CD4-positive, alpha-beta T cell treated with Interleukin-15 for 1 hour (primary cell): ENCODE data around the gene PWWP2B.

Source experiments
- DNase-seq: peaks from one replicate; pipeline ENCODE4 v3.0.0-alpha.2; 2020

Gene PWWP2B

DNA sequence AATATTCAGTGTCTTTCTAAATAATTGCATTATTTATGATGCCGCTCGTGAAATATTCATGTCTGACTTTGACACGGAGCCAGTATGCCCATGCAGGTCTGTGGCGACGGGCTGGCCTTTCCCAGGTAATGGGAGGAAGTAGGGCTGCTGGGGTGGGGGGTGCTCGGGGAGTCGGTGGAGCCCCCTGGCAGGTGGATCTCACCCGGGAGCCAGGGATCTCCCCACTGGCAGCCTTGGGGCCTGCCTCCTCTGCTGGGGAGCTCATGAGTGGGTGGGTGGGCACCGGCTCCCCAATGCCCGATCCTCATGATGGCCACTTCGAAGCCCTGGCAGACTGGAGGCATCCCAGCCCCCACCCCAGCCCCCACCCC lies 52.8 kb downstream of the PWWP2B start:
- no peak for DNase-seq

DNA sequence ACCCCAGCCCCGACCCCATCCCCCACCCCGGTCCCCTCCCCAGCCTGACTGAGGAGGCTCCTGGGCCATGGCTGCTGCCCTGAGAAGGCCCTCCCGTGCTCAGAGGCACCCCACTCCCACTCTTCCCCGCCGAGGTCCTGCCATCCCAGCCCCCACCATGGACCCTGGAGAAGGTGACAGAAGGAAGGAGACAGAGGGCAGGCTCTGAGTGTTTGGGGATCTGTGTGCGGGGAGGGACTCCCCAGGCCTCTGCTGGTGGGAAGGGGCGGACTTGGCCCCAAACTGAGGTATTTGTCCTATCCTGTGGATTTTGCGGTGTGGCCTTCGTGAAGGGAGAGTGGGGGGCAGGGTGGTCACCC lies 53.4 kb downstream of the PWWP2B start:
- no peak for DNase-seq

- DNase-seq = no peak
Observed at GRCh38 chr10:132450825-132451505, 54.0 kb downstream of the PWWP2B start.

DNA sequence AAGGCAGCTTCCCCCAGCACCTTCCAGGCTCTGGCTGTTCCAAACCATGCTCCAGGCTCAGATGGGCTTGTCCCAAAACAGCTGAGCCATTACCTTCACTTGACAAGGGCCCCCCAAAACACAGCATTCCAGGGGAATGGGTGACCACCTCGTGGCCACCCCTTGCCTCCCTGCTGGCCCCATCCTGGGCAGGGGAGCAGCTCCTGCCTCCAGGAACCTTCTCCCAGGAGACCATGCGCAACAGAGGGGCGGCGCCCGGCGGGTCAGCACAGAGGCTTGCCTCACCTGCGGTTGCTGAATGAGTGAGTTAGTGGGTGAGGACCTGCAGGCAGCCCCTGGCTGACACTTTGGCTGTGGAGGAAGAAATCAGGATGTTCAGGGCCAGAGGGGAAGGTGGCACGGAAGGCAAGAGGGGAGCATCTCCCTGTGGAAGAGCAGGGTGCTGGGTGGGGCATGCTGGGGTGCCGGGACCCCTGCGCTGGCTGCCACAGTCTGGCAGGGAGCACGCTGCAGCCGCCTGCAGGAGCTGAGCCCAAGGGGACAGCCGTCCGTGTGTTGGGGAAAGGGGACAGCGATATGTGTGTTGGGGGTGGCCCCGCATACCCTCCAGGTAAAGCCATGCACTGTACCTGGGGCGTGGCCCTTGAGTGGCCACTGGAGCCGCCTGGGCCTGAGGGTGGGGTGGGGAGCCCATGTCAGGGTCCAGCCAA lies 54.7 kb downstream of the PWWP2B start:
- no peak for DNase-seq

- no peak for DNase-seq
Observed at GRCh38 chr10:132452216-132452650, 55.2 kb downstream of the PWWP2B start.

GRCh38 chr10:132452651-132453469 lies 55.9 kb downstream of the PWWP2B start:
- peak; percentile 92 for DNase-seq

GRCh38 chr10:132453470-132453861 lies 56.5 kb downstream of the PWWP2B start:
- DNase-seq = no peak

DNA sequence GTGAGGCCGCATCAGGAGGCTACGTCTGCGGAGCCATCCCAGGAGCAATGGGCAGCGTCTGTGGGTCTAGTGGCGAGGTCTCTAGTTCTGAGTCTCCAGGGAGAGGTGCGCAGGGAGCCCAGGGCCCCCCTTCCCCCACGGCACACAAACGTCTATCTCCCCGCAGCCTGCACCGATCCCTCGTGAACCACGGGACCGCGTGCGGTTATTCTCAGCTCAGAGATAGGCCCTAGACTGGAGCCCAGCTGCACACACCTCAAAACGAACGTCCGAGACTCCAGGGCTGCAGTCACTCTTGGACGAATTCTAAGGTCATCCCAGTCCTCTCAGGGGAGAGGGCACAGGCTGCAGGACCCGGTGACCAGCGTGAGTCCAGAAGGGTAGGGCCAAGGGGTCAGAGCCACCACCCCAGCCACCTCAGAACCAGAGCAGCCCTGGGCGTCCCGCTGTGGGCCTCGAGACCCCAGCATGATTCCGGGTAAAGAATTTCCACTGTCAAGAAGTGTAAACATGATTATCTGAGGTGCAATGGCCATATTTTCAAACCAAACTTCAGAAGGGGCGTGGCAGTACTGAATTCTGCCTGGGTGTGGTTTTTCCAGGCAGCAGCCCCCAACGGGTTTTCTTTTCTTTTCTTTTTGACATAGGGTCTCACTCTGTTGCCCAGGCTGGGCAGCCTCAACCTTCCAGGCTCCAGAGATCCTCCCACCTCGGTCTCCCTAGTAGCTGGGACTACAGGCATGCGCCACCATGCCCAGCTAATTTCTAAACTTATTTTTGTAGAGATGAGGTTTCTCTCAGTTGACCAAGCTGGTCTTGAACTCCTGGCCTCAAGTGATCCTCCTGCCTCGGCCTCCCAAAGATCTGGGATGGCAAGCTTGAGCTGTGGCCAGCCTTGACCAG lies 57.5 kb downstream of the PWWP2B start:
- no peak for DNase-seq

- DNase-seq = no peak
Observed at GRCh38 chr10:132455441-132455971, 58.5 kb downstream of the PWWP2B start.

DNA sequence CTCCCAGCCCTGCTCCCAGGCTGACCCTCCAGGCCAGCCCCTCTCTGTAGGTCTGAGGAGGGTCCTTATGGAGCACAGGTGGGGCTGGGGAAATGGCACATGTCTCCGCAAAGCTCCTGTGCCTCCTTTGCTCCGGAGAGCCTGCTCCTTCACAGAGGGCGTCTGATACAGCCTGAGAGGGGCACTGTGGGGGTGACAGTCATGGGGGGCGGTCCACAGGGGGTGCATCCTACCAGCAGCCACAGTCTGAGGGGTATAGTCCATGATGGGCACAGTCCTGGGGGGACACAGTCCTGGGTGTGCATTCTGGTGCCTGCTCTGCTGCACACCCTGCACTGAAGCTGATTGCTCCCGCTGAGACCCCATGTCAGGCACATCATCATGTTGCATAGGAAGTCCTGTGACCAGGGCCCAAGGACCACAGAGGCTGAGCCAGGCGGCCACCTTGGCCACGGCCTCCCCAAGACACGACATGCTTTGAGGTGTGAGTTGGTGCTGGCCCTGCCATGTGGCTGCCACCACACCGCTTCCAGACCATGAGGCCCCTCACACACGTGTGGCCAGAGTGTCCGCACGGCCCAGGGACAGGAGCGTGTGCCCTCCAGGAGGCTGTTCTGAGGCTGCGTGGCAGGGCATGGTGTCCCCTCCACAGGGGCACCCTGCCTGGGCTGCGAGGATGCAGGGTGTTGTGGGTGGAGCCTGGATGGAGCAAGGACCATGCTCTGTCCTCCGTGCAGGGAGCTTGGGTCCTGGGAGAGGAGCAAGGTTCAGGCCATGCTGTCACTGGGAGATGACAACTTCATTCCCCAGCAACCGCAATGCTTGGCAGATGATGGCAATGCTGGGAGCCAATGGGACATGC lies 59.2 kb downstream of the PWWP2B start:
- DNase-seq = no peak

DNA sequence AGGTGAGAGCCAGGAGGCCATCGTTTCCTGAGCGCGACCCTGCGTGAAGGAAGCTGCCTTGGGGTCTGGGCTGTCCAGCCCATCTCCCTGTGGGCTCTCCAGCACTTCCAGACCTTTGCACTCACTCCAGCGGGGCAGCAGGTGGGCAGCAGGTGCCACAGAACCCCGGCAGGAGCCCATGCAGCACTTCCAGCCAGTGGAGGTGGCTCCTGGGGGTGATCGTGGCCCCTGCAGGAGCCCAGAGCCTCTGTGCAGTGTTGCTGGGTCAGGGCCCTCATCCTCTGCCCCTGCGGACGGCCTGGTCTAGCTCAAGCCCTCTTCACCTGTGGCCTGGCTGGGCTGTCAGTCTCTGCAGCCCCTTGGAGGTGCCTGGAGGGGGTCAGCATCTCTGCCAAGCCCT lies 59.9 kb downstream of the PWWP2B start:
- no peak for DNase-seq

DNA sequence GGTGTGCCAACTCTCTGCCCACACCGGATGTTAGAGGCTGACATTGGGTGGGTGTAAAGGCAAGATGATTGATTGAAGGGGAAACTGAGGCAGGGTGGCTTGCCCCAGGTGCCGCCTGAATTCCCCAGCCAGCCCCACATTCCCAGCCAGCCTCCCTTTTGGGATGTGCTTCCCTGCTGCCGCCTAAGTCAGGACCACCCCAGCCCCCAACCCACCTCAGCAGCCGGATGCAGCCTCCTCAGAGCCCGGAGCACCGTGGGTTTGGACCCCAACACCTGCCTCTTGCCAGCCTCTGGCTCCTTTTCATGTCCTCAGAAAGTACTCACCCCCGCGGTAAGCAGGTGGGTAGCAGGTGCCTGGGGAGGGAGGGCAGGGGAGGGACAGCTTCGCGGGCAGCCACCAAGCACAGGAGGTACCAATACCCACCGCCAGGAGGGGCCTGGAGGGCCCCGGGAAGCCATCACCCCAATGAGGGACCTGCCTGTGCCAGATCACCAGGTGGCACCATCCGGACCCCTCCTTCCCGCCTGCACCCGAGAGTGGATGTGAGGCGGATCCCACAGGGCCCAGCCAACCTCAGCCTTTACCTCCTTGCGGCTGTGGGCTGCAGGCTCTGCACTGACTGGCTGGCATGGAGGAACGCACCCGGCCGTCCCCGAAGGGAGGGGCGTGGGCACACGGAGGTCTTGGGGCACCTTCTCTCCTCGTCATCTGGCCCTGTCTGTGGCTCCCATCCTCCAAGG lies 60.5 kb downstream of the PWWP2B start:
- no peak for DNase-seq

- DNase-seq = no peak
Observed at GRCh38 chr10:132458071-132458585, 61.1 kb downstream of the PWWP2B start.

DNA sequence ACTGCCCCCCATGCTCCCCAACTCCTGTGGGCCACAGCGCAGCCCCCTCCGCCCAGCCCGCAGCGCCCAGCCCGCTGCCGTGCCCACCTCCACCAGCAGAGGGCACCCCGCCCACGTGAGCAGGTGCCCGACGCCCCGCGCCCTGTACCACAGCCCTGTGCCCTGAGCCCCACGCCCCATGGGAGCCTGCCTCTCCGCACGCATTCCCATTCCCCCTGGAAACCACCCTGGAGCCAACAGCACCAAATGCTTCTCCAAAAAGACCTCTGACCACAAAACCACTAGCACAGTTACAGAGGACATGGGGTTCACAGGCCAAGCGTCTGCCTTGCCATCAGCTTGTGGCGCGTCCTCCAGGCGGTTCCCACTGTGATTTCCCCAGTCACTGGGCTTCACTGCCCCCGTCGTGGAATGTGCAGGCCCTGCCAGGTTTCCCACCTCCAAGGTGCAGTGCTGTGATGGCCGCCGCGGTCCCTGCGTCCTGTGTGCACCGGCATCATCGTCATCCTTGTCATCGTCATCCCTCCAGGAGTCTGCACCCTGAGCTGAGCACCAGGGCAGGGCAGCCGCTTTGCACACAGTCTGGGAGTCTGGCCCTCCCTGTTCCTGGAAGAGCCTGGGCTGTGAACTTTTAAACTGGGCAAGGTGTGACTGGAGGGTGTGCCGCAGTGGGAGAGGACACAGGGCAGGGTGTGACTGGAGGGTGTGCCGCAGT lies 61.7 kb downstream of the PWWP2B start:
- DNase-seq = peak; percentile 55

DNA sequence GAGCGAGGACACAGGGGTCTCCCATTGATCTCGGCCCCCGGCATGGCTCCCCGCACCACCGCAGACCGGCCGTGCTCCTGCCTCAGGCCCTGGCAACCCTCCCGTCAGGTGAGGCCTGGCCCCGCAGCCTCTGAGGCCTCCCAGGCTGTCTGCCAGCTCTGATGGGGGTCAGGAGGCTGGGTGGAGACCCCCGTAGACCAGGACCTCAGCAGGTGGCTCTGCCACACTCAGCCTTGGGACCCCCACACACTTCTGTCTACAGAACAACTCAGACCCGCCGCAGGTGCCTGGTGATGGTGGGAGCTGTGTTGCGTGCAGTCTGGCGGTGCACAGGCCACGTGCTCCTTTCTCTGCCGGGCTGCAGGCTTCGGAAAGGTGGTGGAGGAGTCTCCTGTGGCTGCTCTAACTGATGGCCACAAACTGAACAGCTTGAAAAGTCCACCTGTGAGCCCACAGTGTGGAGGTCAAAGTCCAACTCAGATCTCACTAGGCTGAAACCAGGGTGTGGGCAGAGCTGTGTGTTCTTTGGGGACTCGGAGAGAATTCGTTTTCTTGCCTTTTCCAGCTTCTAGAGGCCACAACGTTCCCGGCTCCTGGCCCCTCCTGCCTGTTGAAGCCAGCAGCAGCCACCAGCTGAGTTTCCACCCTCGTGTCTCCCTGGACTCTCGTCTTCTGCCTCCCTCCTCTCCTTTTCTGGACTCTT lies 62.5 kb downstream of the PWWP2B start:
- DNase-seq = peak; percentile 12

DNA sequence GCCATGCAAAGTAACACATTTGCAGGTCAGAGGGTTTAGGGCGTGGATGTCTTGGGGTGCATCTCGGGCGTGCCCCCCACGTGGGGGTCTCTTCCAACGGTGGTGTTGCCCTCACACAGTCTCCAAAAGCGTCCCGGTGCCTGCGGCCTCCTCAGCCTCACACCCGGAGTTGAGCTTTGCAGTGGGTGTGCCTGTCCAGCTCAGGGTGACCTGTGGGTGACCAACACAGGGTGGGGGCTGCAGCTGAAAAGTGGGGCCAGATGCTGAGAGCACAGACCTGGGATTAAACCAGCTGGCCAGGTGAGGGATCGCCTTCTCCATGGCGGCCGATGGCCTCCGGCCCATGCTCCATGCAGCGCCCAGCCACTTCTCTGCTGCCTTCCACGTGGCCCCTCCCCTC lies 63.1 kb downstream of the PWWP2B start:
- no peak for DNase-seq

- DNase-seq = no peak
Observed at GRCh38 chr10:132460691-132461090, 63.7 kb downstream of the PWWP2B start.

- DNase-seq = no peak
Observed at GRCh38 chr10:132461103-132461682, 64.2 kb downstream of the PWWP2B start.
